KG1 (cell line): ENCODE results near the gene CRTAP.
"Not testable (repeated sequence)": the region's sequence is repeated elsewhere in the genome, so short reads cannot be mapped to it uniquely, and the experiment has no call there.

Experiments used
- DNase-seq: peaks from one replicate; lab custom pipeline; 2025; lab: John Stamatoyannopoulos, UW

CRTAP gene

GRCh38 chr3:33099701-33100100 lies 14.1 kb upstream of the CRTAP start:
- DNase-seq, result no peak

- DNase-seq, result no peak
These were observed 13.6 kb upstream of the CRTAP start for GRCh38 chr3:33100229-33100628.

- DNase-seq, result no peak
These were observed 10.8 kb upstream of the CRTAP start for GRCh38 chr3:33103034-33103433.

GRCh38 chr3:33103480-33103879 lies 10.3 kb upstream of the CRTAP start:
- DNase-seq, result no peak

GRCh38 chr3:33104803-33105202 lies 9.0 kb upstream of the CRTAP start:
- DNase-seq, result no peak

GRCh38 chr3:33105341-33105948 lies 8.4 kb upstream of the CRTAP start:
- no peak for DNase-seq

- not testable (repeated sequence) for DNase-seq
These were observed 7.0 kb upstream of the CRTAP start for GRCh38 chr3:33106854-33107253.

GRCh38 chr3:33111581-33111980 lies 2.2 kb upstream of the CRTAP start:
- no peak for DNase-seq

- no peak for DNase-seq
These were observed 809 bp downstream of the CRTAP start for GRCh38 chr3:33114622-33115023.

- no peak for DNase-seq
These were observed 1.4 kb downstream of the CRTAP start for GRCh38 chr3:33115024-33115768.

- DNase-seq, result no peak
These were observed 3.6 kb downstream of the CRTAP start for GRCh38 chr3:33117461-33117860.

GRCh38 chr3:33119891-33120290 lies 6.1 kb downstream of the CRTAP start:
- no peak for DNase-seq

GRCh38 chr3:33122991-33123390 lies 9.2 kb downstream of the CRTAP start:
- DNase-seq, result no peak

GRCh38 chr3:33124638-33125037 lies 10.8 kb downstream of the CRTAP start:
- no peak for DNase-seq

GRCh38 chr3:33125840-33126239 lies 12.0 kb downstream of the CRTAP start:
- no peak for DNase-seq

GRCh38 chr3:33128706-33129105 lies 14.9 kb downstream of the CRTAP start:
- no peak for DNase-seq

- no peak for DNase-seq
These were observed 16.3 kb downstream of the CRTAP start for GRCh38 chr3:33130144-33130543.

GRCh38 chr3:33131331-33132018 lies 17.7 kb downstream of the CRTAP start:
- peak; percentile 72 for DNase-seq

GRCh38 chr3:33132019-33132360 lies 18.2 kb downstream of the CRTAP start:
- no peak for DNase-seq

GRCh38 chr3:33134026-33134625 lies 20.3 kb downstream of the CRTAP start:
- no peak for DNase-seq

- DNase-seq, result no peak
These were observed 23.9 kb downstream of the CRTAP start for GRCh38 chr3:33137691-33138090.

- not testable (repeated sequence) for DNase-seq
These were observed 25.3 kb downstream of the CRTAP start for GRCh38 chr3:33139006-33139623.
